Measurements from ENCODE around the gene CLCN3.

DNA sequence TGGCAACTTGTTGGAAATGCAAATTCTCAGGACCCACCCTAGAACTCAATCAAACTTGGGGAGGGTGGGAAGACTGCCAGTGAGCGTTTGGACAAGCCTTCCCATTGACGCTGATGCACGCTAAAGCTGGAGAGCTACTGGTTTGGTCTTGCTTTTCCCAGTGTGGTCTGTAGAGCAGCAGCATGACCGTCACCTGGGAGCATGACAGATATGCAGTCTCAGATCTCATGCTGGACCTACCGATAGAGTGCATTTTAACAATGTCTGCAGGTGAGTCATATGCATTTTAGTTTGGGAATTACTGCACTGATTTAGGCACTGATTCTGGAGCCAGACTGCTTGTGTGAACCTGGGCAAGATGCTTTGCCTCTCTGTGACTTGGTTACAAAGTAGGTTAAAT lies 110.2 kb downstream of the CLCN3 start:
- TF ChIP-seq, protein P1, sequence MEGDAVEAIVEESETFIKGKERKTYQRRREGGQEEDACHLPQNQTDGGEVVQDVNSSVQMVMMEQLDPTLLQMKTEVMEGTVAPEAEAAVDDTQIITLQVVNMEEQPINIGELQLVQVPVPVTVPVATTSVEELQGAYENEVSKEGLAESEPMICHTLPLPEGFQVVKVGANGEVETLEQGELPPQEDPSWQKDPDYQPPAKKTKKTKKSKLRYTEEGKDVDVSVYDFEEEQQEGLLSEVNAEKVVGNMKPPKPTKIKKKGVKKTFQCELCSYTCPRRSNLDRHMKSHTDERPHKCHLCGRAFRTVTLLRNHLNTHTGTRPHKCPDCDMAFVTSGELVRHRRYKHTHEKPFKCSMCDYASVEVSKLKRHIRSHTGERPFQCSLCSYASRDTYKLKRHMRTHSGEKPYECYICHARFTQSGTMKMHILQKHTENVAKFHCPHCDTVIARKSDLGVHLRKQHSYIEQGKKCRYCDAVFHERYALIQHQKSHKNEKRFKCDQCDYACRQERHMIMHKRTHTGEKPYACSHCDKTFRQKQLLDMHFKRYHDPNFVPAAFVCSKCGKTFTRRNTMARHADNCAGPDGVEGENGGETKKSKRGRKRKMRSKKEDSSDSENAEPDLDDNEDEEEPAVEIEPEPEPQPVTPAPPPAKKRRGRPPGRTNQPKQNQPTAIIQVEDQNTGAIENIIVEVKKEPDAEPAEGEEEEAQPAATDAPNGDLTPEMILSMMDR (IDR thresholded peaks at IDR 0.05) = no peak
- no peak for TF ChIP-seq POLR2A (IDR thresholded peaks at IDR 0.05)
